ENCODE measurements around the gene MAGI1. TPM values are rescaled to one million over a fixed set of nuclear protein-coding genes. Genes with fewer than 3 reads are reported as not detected.

Gene MAGI1
- total and polyA plus RNA-seq, 2 donors (not counting 1 experiment from before 2014, with no cell fraction given): 0.10 to 0.22 TPM

GRCh38 chr3:65922441-65922840 lies 116.3 kb downstream of the MAGI1 start:
- no peak for TF ChIP-seq CTCF (IDR thresholded peaks at IDR 0.05)
- TF ChIP-seq EZH2 (IDR thresholded peaks at IDR 0.05; ENCODE audit: borderline replicate concordance, insufficient read depth, low read depth, low read length, poor library complexity, severe bottlenecking): no peak
- no CpG with 5 or more reads among the region's 2 CpGs for WGBS (ENCODE audit: insufficient coverage)
- ChIA-PET CTCF (no interaction called here), POLR2A (no interaction called here)
- Mint-ChIP-seq H3K4me3 (no peak overlapping the region), H3K4me1 (no peaks in the 10 kb centered on the region), H3K27ac (no peak overlapping the region), H3K27me3 (peaks cover 8% of the 10 kb centered on the region), H3K9me3 (ENCODE audit: insufficient read depth) (no peaks in the 10 kb centered on the region)
- H3K4me3 ChIP-seq (ENCODE audit: control extremely low read depth in 1 of 5, extremely low read depth in 1 of 5, insufficient read depth in 1 of 5, low read depth in 2 of 5, low read length in 4 of 5): no peak overlapping the region
- no peaks in the 10 kb centered on the region for H3K36me3 ChIP-seq (replicated peaks in 1 of 2; ENCODE audit: control extremely low read depth in 1 of 2, control insufficient read depth in 1 of 2, extremely low read depth in 1 of 2, insufficient read depth in 2 of 2, low read length in 1 of 2)
- no peak overlapping the region for H2AFZ ChIP-seq (ENCODE audit: insufficient read depth, low read depth, low read length, poor library complexity, severe bottlenecking)
- no peak for DNase-seq
- intact Hi-C loops (cut with micrococcal nuclease): no loop called here
- H3K4me1 ChIP-seq (ENCODE audit: control insufficient read depth in 2 of 2, insufficient read depth in 2 of 2, low read length in 2 of 2): no peaks in the 10 kb centered on the region
- no peaks in the 10 kb centered on the region for H3K27me3 ChIP-seq (replicated peaks in 1 of 4; ENCODE audit: control extremely low read depth in 1 of 4, control insufficient read depth in 3 of 4, insufficient read depth in 4 of 4, low read length in 3 of 4)
- H3K79me2 ChIP-seq (ENCODE audit: control insufficient read depth, insufficient read depth, low read length): no peaks in the 10 kb centered on the region
- no peak for ATAC-seq (ENCODE audit: low read depth)
- H3K9ac ChIP-seq (ENCODE audit: low read length): no peak overlapping the region
- no peaks in the 10 kb centered on the region for H3K9me3 ChIP-seq (ENCODE audit: control extremely low read depth in 1 of 3, control insufficient read depth in 2 of 3, insufficient read depth in 1 of 3, low read length in 2 of 3)
- H3K4me2 ChIP-seq (replicated peaks; ENCODE audit: low read depth, low read length, poor library complexity, severe bottlenecking): no peak overlapping the region
- no peaks in the 10 kb centered on the region for H4K20me1 ChIP-seq (ENCODE audit: control insufficient read depth, insufficient read depth, low read length, poor library complexity, severe bottlenecking)
- H3K27ac ChIP-seq (ENCODE audit: low read length in 2 of 2): no peak overlapping the region

GRCh38 chr3:65919826-65920225 lies 118.9 kb downstream of the MAGI1 start:
- POLR2A ChIA-PET: no interaction called here
- Histone ChIP-seq H3K79me2 (ENCODE audit: control insufficient read depth, insufficient read depth, low read length) (no peaks in the 10 kb centered on the region), H3K4me1 (ENCODE audit: control insufficient read depth in 2 of 2, insufficient read depth in 2 of 2, low read length in 2 of 2) (no peaks in the 10 kb centered on the region), H2AFZ (ENCODE audit: insufficient read depth, low read depth, low read length, poor library complexity, severe bottlenecking) (no peak overlapping the region), H3K4me2 (replicated peaks; ENCODE audit: low read depth, low read length, poor library complexity, severe bottlenecking) (no peak overlapping the region), H4K20me1 (ENCODE audit: control insufficient read depth, insufficient read depth, low read length, poor library complexity, severe bottlenecking) (no peaks in the 10 kb centered on the region), H3K36me3 (replicated peaks in 1 of 2; ENCODE audit: control extremely low read depth in 1 of 2, control insufficient read depth in 1 of 2, extremely low read depth in 1 of 2, insufficient read depth in 2 of 2, low read length in 1 of 2) (no peaks in the 10 kb centered on the region), H3K4me3 (ENCODE audit: control extremely low read depth in 1 of 5, extremely low read depth in 1 of 5, insufficient read depth in 1 of 5, low read depth in 2 of 5, low read length in 4 of 5) (no peak overlapping the region), H3K27me3 (replicated peaks in 1 of 4; ENCODE audit: control extremely low read depth in 1 of 4, control insufficient read depth in 3 of 4, insufficient read depth in 4 of 4, low read length in 3 of 4) (no peaks in the 10 kb centered on the region), H3K27ac (ENCODE audit: low read length in 2 of 2) (no peak overlapping the region), H3K9ac (ENCODE audit: low read length) (no peak overlapping the region), H3K9me3 (ENCODE audit: control extremely low read depth in 1 of 3, control insufficient read depth in 2 of 3, insufficient read depth in 1 of 3, low read length in 2 of 3) (no peaks in the 10 kb centered on the region)
- H3K27me3 Mint-ChIP-seq: peaks cover 4% of the 10 kb centered on the region
- 89% methylated on average over 2 of the region's 2 CpGs for WGBS (ENCODE audit: insufficient coverage)
- DNase-seq (no peak), ATAC-seq (ENCODE audit: low read depth) (no peak)
- H3K4me3 Mint-ChIP-seq: no peak overlapping the region
- H3K4me1 Mint-ChIP-seq: no peaks in the 10 kb centered on the region
- no peaks in the 10 kb centered on the region for H3K9me3 Mint-ChIP-seq (ENCODE audit: insufficient read depth)
- TF ChIP-seq EZH2 (IDR thresholded peaks at IDR 0.05; ENCODE audit: borderline replicate concordance, insufficient read depth, low read depth, low read length, poor library complexity, severe bottlenecking) (no peak), CTCF (IDR thresholded peaks at IDR 0.05) (no peak)
- no peak overlapping the region for H3K27ac Mint-ChIP-seq
- intact Hi-C loops (cut with micrococcal nuclease): no loop called here
- CTCF ChIA-PET: no interaction called here
